HEK293T (cell line): Measurements from ENCODE around the gene PANX3.
"Not testable (repeated sequence)": the region's sequence is repeated elsewhere in the genome, so short reads cannot be mapped to it uniquely, and the experiment has no call there.

Experiments used
- CTCF ChIA-PET: fragments of 350-600 bp; formaldehyde crosslinking; extraction: SDS; loops from one replicate; lab custom pipeline; 2021; ENCODE audit warnings: antibody characterized with exemption, inconsistent platforms; lab: Yijun Ruan, JAX
- POLR2A ChIA-PET: fragments of 350-600 bp; formaldehyde crosslinking; extraction: SDS; loops from one replicate; lab custom pipeline; 2020; ENCODE audit warnings: antibody characterized with exemption, inconsistent platforms; lab: Yijun Ruan, JAX
- DNase-seq: peaks from one replicate; pipeline ENCODE4 v3.0.0; 2012; ENCODE audit warnings: mixed read lengths; ENCODE audit errors: extremely low spot score
- ARNT ChIP-seq: fragments of 450-650 bp; IDR thresholded peaks from 2 replicates; pipeline ENCODE4 v1.6.1; 2017; ENCODE audit warnings: mild to moderate bottlenecking
- BHLHE40 ChIP-seq: fragments of 450-650 bp; IDR thresholded peaks from 2 replicates; pipeline ENCODE4 v1.6.1; 2016; ENCODE audit warnings: mild to moderate bottlenecking, moderate library complexity, borderline replicate concordance
- CTBP1 ChIP-seq: fragments of 450-650 bp; IDR thresholded peaks from 2 replicates; pipeline ENCODE4 v1.6.1; 2016; ENCODE audit warnings: borderline replicate concordance
- ELF4 ChIP-seq: fragments of 450-650 bp; IDR thresholded peaks from 2 replicates; pipeline ENCODE4 v1.6.1; 2017; ENCODE audit warnings: antibody characterized with exemption
- FOXA1 ChIP-seq: fragments of 450-650 bp; IDR thresholded peaks from 2 replicates; pipeline ENCODE4 v1.6.1; 2016; ENCODE audit warnings: mild to moderate bottlenecking
- FOXK2 ChIP-seq: fragments of 450-650 bp; IDR thresholded peaks from 2 replicates; pipeline ENCODE4 v1.6.1; 2016; ENCODE audit warnings: mild to moderate bottlenecking
- FOXM1 ChIP-seq: fragments of 450-650 bp; IDR thresholded peaks from 2 replicates; pipeline ENCODE4 v1.6.1; 2017; ENCODE audit warnings: mild to moderate bottlenecking, borderline replicate concordance
- HDGF ChIP-seq: fragments of 450-650 bp; IDR thresholded peaks from 2 replicates; pipeline ENCODE4 v1.6.1; 2017; ENCODE audit warnings: antibody characterized with exemption, borderline replicate concordance
- L3MBTL2 ChIP-seq: fragments of 450-650 bp; conservative IDR thresholded peaks from 2 replicates; pipeline ENCODE4 v1.6.1; 2016; ENCODE audit warnings: mild to moderate bottlenecking
- LEF1 ChIP-seq: fragments of 450-650 bp; IDR thresholded peaks from 2 replicates; pipeline ENCODE4 v1.6.1; 2017; ENCODE audit warnings: mild to moderate bottlenecking, borderline replicate concordance
- NFRKB ChIP-seq: fragments of 450-650 bp; IDR thresholded peaks from 2 replicates; pipeline ENCODE4 v1.6.1; 2016; ENCODE audit warnings: mild to moderate bottlenecking, moderate library complexity
- PKNOX1 ChIP-seq: fragments of 450-650 bp; IDR thresholded peaks from 2 replicates; pipeline ENCODE4 v1.6.1; 2016
- SP1 ChIP-seq: fragments of 450-650 bp; IDR thresholded peaks from 2 replicates; pipeline ENCODE4 v1.6.1; 2017
- SUZ12 ChIP-seq: fragments of 450-650 bp; IDR thresholded peaks from 2 replicates; pipeline ENCODE4 v1.6.1; 2016; ENCODE audit warnings: mild to moderate bottlenecking
- TARDBP ChIP-seq: fragments of 450-650 bp; IDR thresholded peaks from 2 replicates; pipeline ENCODE4 v1.6.1; 2016
- ZNF384 ChIP-seq: fragments of 450-650 bp; IDR thresholded peaks from 2 replicates; pipeline ENCODE4 v1.6.1; 2016

Gene PANX3

DNA sequence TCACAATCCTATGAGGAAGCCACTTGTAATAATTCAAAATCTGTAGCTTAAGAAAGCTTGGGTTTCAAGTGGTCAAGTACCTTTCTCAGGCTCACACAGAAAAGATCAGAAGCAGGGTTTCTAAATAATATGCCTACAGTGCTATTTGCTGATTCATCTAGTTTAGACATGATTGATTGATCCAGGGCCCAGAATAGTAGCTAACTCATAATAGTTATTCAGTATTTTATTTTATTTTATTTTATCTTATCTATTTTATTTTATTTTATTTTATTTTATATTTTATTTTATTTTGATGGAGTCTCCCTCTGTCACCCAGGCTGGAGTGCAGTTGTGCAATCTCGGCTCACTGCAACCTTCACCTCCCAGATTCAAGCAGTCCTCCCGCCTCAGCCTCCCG is 15.9 kb upstream of the PANX3 start:
- TF ChIP-seq FOXM1 (no peak), ELF4 (no peak), BHLHE40 (no peak), CTBP1 (no peak), TARDBP (no peak), ARNT (no peak), SUZ12 (no peak), ZNF384 (no peak), SP1 (no peak), FOXK2 (no peak), PKNOX1 (no peak), L3MBTL2 (no peak)
- CTCF ChIA-PET, result interaction anchor here (0.6 kb wide), 1 partner anchor 199 kb away, joined by 3 read pairs; no protein-coding TSS in a partner anchor
- POLR2A ChIA-PET, result interaction anchor here (0.9 kb wide), 1 partner anchor 27 kb away, joined by 3 read pairs; the partner anchor contains the start of gene TBRG1
- no peak for DNase-seq

- TF ChIP-seq PKNOX1 (no peak), FOXM1 (no peak), NFRKB (no peak), BHLHE40 (no peak)
- no peak for DNase-seq
- ChIA-PET POLR2A (no interaction called here), CTCF (interaction anchor here (0.6 kb wide), 1 partner anchor 14 kb away, joined by 4 read pairs; no protein-coding TSS in a partner anchor)
Observed at GRCh38 chr11:124597626-124598025, 13.6 kb upstream of the PANX3 start.

DNA sequence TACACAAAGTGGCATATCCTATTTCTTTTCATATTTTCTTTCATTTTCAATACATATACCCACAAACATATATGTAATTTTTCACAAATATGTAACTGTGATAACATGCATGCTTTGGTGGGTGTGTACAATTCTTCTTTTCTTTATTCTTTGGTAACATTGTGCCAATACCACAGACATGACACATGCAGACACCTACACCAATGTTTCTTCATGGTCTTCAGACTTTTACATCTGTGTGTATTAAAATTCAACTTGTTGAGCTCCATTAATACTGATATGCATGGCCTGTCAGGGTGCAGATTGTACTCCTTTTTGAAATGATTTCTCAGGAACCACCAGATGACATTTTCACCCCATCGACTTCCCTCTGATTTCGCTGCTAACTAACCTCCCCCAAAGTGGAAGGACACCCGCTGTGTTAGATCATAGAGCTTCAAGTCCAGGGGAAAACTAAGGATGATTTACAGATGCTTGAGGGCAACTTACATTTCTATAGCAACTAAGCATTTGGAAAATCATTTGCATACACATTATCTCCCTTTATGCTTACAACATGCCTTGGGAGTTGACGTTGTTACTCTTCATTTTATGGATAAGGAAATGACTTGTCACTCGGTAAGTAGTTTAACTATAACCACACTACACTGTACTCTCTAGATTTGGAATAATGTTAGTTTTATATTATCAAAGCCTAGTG is 10.5 kb upstream of the PANX3 start:
- ChIA-PET POLR2A (interaction anchor here (0.9 kb wide), 1 partner anchor 22 kb away, joined by 4 read pairs; the partner anchor contains the start of gene TBRG1), CTCF (interaction anchor here (0.6 to 1.6 kb wide), 2 partner anchors 199 to 527 kb away, joined by 3 to 5 read pairs; no protein-coding TSS in a partner anchor)
- no peak for TF ChIP-seq CTBP1
- no peak for TF ChIP-seq PKNOX1
- TF ChIP-seq SUZ12, result no peak
- TF ChIP-seq FOXK2, result no peak
- no peak for TF ChIP-seq FOXM1
- TF ChIP-seq ELF4, result no peak
- no peak for TF ChIP-seq ARNT
- no peak for TF ChIP-seq L3MBTL2
- TF ChIP-seq FOXA1, result no peak
- TF ChIP-seq TARDBP, result no peak
- no peak for TF ChIP-seq BHLHE40
- TF ChIP-seq LEF1, result no peak
- no peak for TF ChIP-seq NFRKB
- DNase-seq, result no peak

DNA sequence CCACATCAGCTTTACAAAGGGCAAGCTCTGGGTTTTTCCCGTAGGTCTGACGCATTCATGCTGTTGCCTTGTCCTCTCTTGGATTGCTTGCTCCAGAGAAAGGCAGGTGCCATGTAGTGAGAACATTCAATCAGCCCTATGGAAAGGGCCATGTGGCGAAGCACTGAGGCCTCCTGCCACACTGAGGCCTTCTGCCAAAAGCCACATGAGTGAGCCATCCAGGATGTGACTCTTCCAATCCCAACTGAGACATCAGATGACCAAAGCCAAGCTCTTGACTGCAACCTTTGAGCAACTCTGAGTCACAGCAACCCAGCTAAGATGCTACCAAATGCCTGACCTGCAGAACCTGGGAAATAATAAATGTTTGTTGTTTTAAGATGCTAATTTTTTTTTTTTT is 9.0 kb upstream of the PANX3 start:
- CTCF ChIA-PET, result no interaction called here
- POLR2A ChIA-PET, result no interaction called here
- TF ChIP-seq FOXK2 (no peak), NFRKB (no peak), L3MBTL2 (no peak), ZNF384 (no peak), FOXA1 (no peak), FOXM1 (no peak), ARNT (no peak), CTBP1 (no peak), HDGF (no peak), LEF1 (no peak), ELF4 (no peak), TARDBP (no peak), PKNOX1 (no peak), BHLHE40 (no peak)
- no peak for DNase-seq

- CTCF ChIA-PET, DNase-seq, POLR2A ChIA-PET: not testable (repeated sequence)
Observed at GRCh38 chr11:124602723-124603122, 8.5 kb upstream of the PANX3 start.

- CTCF ChIA-PET, result no interaction called here
- no peak for DNase-seq
- POLR2A ChIA-PET, result interaction anchor here (0.8 kb wide), 1 partner anchor 17 kb away, joined by 3 read pairs; the partner anchor contains the start of gene TBRG1
- no peak for TF ChIP-seq PKNOX1
- TF ChIP-seq SP1, result no peak
- no peak for TF ChIP-seq ELF4
- no peak for TF ChIP-seq CTBP1
- TF ChIP-seq FOXK2, result no peak
- TF ChIP-seq TARDBP, result no peak
- no peak for TF ChIP-seq L3MBTL2
Observed at GRCh38 chr11:124605719-124606118, 5.5 kb upstream of the PANX3 start.
